Prostate gland (tissue), 2 donors: Measurements from ENCODE around the gene ARHGEF3.

ENCODE experiments used
- POLR2A ChIP-seq: fragments of 450-650 bp; IDR thresholded peaks from one replicate; pipeline ENCODE4 v1.6.1; 2016; ENCODE audit warnings: antibody characterized with exemption, mild to moderate bottlenecking
- POLR2AphosphoS5 ChIP-seq: sonication (generic); formaldehyde crosslinking; IDR thresholded peaks from one replicate; pipeline ENCODE4 v1.6.1; 2017; ENCODE audit warnings: antibody characterized with exemption
- TF ChIP-seq, protein P1 (sequence below), 4 experiments: fragments of 200-600 bp in 2 of 4; fragments of 450-650 bp in 2 of 4; sonication (generic) in 2 of 4; IDR thresholded peaks; 1 replicate in 3 of 4; 2 replicates in 1 of 4; pipeline ENCODE4 v1.5.1; 2016 to 2019; ENCODE audit warnings: antibody characterized with exemption in 4 of 4, mild to moderate bottlenecking in 2 of 4, moderate library complexity in 2 of 4

DNA sequence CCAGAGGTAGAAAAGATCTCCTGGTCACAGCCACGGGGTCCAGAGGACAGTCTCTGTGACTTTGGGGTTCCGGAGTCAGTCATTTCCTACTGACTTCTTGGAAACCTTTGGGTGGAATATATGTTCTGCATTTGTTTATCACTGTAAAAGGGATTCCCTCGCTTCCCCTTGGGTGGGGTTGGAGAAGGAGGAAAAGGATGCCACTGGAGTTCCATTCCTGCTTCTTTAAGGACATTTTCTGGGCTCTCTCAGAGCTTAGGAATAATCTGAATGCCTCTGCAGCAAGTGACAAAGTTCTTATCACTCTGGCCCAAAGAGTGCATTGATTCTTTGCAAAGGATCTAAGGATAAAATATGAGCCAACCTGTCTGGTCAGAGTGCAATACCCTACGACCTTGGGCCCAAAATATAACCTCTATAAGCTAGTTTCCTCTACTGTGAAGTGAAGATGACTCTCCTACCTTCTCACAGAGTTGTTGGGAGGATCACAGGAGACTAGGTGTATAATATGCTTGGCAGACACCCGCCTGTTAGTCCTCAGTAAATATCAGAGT, 17.2 kb downstream of the ARHGEF3 start:
- TF ChIP-seq, protein P1, sequence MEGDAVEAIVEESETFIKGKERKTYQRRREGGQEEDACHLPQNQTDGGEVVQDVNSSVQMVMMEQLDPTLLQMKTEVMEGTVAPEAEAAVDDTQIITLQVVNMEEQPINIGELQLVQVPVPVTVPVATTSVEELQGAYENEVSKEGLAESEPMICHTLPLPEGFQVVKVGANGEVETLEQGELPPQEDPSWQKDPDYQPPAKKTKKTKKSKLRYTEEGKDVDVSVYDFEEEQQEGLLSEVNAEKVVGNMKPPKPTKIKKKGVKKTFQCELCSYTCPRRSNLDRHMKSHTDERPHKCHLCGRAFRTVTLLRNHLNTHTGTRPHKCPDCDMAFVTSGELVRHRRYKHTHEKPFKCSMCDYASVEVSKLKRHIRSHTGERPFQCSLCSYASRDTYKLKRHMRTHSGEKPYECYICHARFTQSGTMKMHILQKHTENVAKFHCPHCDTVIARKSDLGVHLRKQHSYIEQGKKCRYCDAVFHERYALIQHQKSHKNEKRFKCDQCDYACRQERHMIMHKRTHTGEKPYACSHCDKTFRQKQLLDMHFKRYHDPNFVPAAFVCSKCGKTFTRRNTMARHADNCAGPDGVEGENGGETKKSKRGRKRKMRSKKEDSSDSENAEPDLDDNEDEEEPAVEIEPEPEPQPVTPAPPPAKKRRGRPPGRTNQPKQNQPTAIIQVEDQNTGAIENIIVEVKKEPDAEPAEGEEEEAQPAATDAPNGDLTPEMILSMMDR (IDR thresholded peaks at IDR 0.05) = no peak
- TF ChIP-seq POLR2A (no peak), POLR2AphosphoS5 (no peak)
